ENCODE data around the gene EXOC3L4. TPM values are rescaled to one million over a fixed set of nuclear protein-coding genes. Genes with fewer than 3 reads are reported as not detected.

EXOC3L4 gene
- polyA plus RNA-seq, 1 of the 3 experiments (the other 2 are of a cell fraction): 0.46 TPM

- POLR2A ChIA-PET: interaction anchor here (0.6 kb wide), 1 partner anchor 342 kb away, joined by 3 read pairs; no protein-coding TSS in a partner anchor
- CTCF ChIA-PET: interaction anchor here (1.0 to 1.8 kb wide), 3 partner anchors 19 to 221 kb away, joined by 3 to 6 read pairs (median 3); no protein-coding TSS in a partner anchor
- Histone ChIP-seq H3K27ac (ENCODE audit: low read depth in 2 of 2, low read length in 1 of 2) (no peak overlapping the region), H2AFZ (ENCODE audit: low read depth) (no peak overlapping the region), H3K4me3 (ENCODE audit: low read depth in 2 of 2, low read length in 1 of 2) (no peak overlapping the region), H3K27me3 (ENCODE audit: insufficient read depth) (no peaks in the 10 kb centered on the region), H3F3A (replicated peaks; ENCODE audit: insufficient read depth) (no peaks in the 10 kb centered on the region), H4K20me1 (ENCODE audit: insufficient read depth) (no peaks in the 10 kb centered on the region), H3K4me2 (no peak overlapping the region), H3K4me1 (ENCODE audit: control insufficient read depth in 1 of 2, insufficient read depth in 2 of 2, low read depth in 1 of 2, low read length in 1 of 2) (peaks cover 0 to 8% of the 10 kb centered on the region in 2 experiments; a peak in 1 of 4 replicates), H3K79me2 (ENCODE audit: insufficient read depth) (no peaks in the 10 kb centered on the region), H3K9ac (no peak overlapping the region), H3K9me3 (no peaks in the 10 kb centered on the region), H3K9me2 (no peaks in the 10 kb centered on the region), H3K36me3 (replicated peaks in 1 of 2; ENCODE audit: control insufficient read depth in 1 of 2, insufficient read depth in 2 of 2, low read length in 1 of 2) (no peaks in the 10 kb centered on the region)
- WGBS (ENCODE audit: low lambda C conversion rate): 84% methylated on average over 18 of the region's 32 CpGs
- TF ChIP-seq ZBTB33 (IDR thresholded peaks at IDR 0.05; ENCODE audit: borderline replicate concordance, low read depth) (no peak), EP300 (IDR thresholded peaks at IDR 0.05; ENCODE audit: borderline replicate concordance in 1 of 2, low read depth in 1 of 2, low read length in 1 of 2) (no peak), ELF1 (IDR thresholded peaks at IDR 0.05) (no peak), RFX5 (IDR thresholded peaks at IDR 0.05; ENCODE audit: low read length) (no peak), SIN3A (IDR thresholded peaks at IDR 0.05; ENCODE audit: borderline replicate concordance, low read depth, low read length) (no peak), JUND (IDR thresholded peaks at IDR 0.05) (no peak), NRF1 (IDR thresholded peaks at IDR 0.05; ENCODE audit: low read depth, low read length) (no peak), RXRA (IDR thresholded peaks at IDR 0.05; ENCODE audit: borderline replicate concordance, low read depth) (no peak), USF1 (IDR thresholded peaks at IDR 0.05; ENCODE audit: borderline replicate concordance, low read depth) (no peak), GATA2 (CRISPR knock-in tag; IDR thresholded peaks at IDR 0.05) (no peak), IRF3 (IDR thresholded peaks at IDR 0.05; ENCODE audit: low read depth, low read length) (no peak), CHD2 (IDR thresholded peaks at IDR 0.05; ENCODE audit: low read length, partially characterized antibody) (no peak), EZH2phosphoT487 (IDR thresholded peaks at IDR 0.05; ENCODE audit: borderline replicate concordance, low read depth) (no peak), YY1 (IDR thresholded peaks at IDR 0.05; ENCODE audit: low read depth) (no peak), RCOR1 (IDR thresholded peaks at IDR 0.05; ENCODE audit: low read length) (no peak), PBX3 (IDR thresholded peaks at IDR 0.05) (no peak), MEF2A (IDR thresholded peaks at IDR 0.05; ENCODE audit: borderline replicate concordance, low read depth) (no peak), FOSL2 (IDR thresholded peaks at IDR 0.05; ENCODE audit: borderline replicate concordance, low read depth) (no peak), CTCF (IDR thresholded peaks at IDR 0.05) (no peak)
- no peak for DNase-seq
These were observed 22.8 kb upstream of the EXOC3L4 start for GRCh38 chr14:103071544-103072251.

All from SK-N-SH (cell line).